IMR-90 (cell line): ENCODE results near the gene CDC40. TPM values are rescaled to one million over a fixed set of nuclear protein-coding genes. Genes with fewer than 3 reads are reported as not detected.

Experiments
- ATAC-seq: fragments of 200-7000 bp; cut with Tn5 transposase; 2 replicates; pipeline ENCODE4 v1.9.1; 2020; ENCODE audit warnings: low read depth, mild to moderate bottlenecking, moderate library complexity
- BruUV-seq: library from RNA; stranded (reverse); fragments of 400-500 nt; replicated peaks from 2 replicates; lab custom pipeline; 2021; lab: Mats Ljungman, UMichigan
- CTCF ChIA-PET: fragments of 300-600 bp; formaldehyde crosslinking; extraction: SDS; loops from one replicate; lab custom pipeline; 2021; ENCODE audit warnings: antibody characterized with exemption; lab: Yijun Ruan, JAX
- POLR2A ChIA-PET: fragments of 300-600 bp; sonication (Branson Sonifier 250); formaldehyde crosslinking; loops from one replicate; lab custom pipeline; 2022; ENCODE audit warnings: antibody characterized with exemption; ENCODE audit not compliant: unreplicated experiment; lab: Charles Lee
- DNase-seq: peaks from one replicate; pipeline ENCODE4 v3.0.0; 2013
- H2AFZ ChIP-seq: replicated peaks from 2 replicates; pipeline ENCODE3; 2013; ENCODE audit warnings: low read length, mild to moderate bottlenecking; ENCODE audit not compliant: poor library complexity
- H2AK5ac ChIP-seq: 2 replicates; pipeline ENCODE4 v1.6.1; 2013; ENCODE audit warnings: low read depth, low read length, inconsistent platforms
- H2AK9ac ChIP-seq: replicated peaks from 2 replicates; pipeline ENCODE3; 2013; ENCODE audit warnings: mild to moderate bottlenecking, low read depth, low read length, moderate library complexity; ENCODE audit not compliant: poor library complexity
- H2BK120ac ChIP-seq: 2 replicates; pipeline ENCODE4 v1.6.1; 2013; ENCODE audit warnings: low read depth, low read length, inconsistent platforms
- H2BK15ac ChIP-seq: 3 replicates; pipeline ENCODE4 v1.6.1; 2013; ENCODE audit warnings: low read depth, low read length, inconsistent platforms
- H2BK20ac ChIP-seq: 2 replicates; pipeline ENCODE4 v1.6.1; 2013; ENCODE audit warnings: low read depth, mild to moderate bottlenecking, inconsistent platforms, low read length, moderate library complexity
- H2BK5ac ChIP-seq: 2 replicates; pipeline ENCODE4 v1.6.1; 2013; ENCODE audit warnings: mild to moderate bottlenecking, low read depth, low read length, inconsistent platforms; ENCODE audit not compliant: poor library complexity, severe bottlenecking
- H3K14ac ChIP-seq: replicated peaks from 2 replicates; pipeline ENCODE4 v1.6.1; 2013; ENCODE audit warnings: low read depth, low read length, inconsistent platforms
- H3K18ac ChIP-seq: 2 replicates; pipeline ENCODE4 v1.6.1; 2013; ENCODE audit warnings: low read depth, low read length, control low read depth
- H3K23ac ChIP-seq: 2 replicates; pipeline ENCODE4 v1.6.1; 2013; ENCODE audit warnings: low read depth, low read length, inconsistent platforms
- H3K27ac ChIP-seq: 2 replicates; pipeline ENCODE4 v1.5.1; 2013; ENCODE audit warnings: mild to moderate bottlenecking, control low read depth, low read length; ENCODE audit not compliant: insufficient read depth
- H3K27me3 ChIP-seq: 2 replicates; pipeline ENCODE4 v1.6.1; 2013; ENCODE audit warnings: low read length; ENCODE audit not compliant: control insufficient read depth, insufficient read depth
- H3K36me3 ChIP-seq: 2 replicates; pipeline ENCODE4 v1.6.1; 2013; ENCODE audit warnings: low read length, mixed read lengths; ENCODE audit not compliant: control insufficient read depth, insufficient read depth
- H3K4ac ChIP-seq: 2 replicates; pipeline ENCODE4 v1.6.1; 2013; ENCODE audit warnings: low read depth, low read length, inconsistent platforms
- H3K4me1 ChIP-seq: 2 replicates; pipeline ENCODE4 v1.6.1; 2013; ENCODE audit warnings: low read length, mixed read lengths; ENCODE audit not compliant: control insufficient read depth, insufficient read depth
- H3K4me2 ChIP-seq: 2 replicates; pipeline ENCODE4 v1.6.1; 2013; ENCODE audit warnings: low read depth, mild to moderate bottlenecking, control low read depth, low read length, moderate library complexity
- H3K4me3 ChIP-seq: 2 replicates; pipeline ENCODE4 v1.5.1; 2013; ENCODE audit warnings: low read depth, mild to moderate bottlenecking, control low read depth, low read length, moderate library complexity; ENCODE audit not compliant: insufficient read depth
- H3K56ac ChIP-seq: 2 replicates; pipeline ENCODE4 v1.6.1; 2013; ENCODE audit warnings: low read length, inconsistent platforms; ENCODE audit not compliant: insufficient read depth; ENCODE audit errors: extremely low read depth
- H3K79me1 ChIP-seq, 2 experiments: 2 replicates each; pipeline ENCODE4 v1.6.1; 2013; ENCODE audit warnings: low read length in 2 of 2, inconsistent platforms in 1 of 2, low read depth in 1 of 2
- H3K9ac ChIP-seq: 2 replicates; pipeline ENCODE4 v1.6.1; 2013; ENCODE audit warnings: low read depth, low read length, control low read depth
- H3K9me1 ChIP-seq: 2 replicates; pipeline ENCODE4 v1.6.1; 2013; ENCODE audit warnings: low read length, inconsistent platforms; ENCODE audit not compliant: insufficient read depth
- H3K9me3 ChIP-seq: 2 replicates; pipeline ENCODE4 v1.6.1; 2013; ENCODE audit warnings: low read length; ENCODE audit not compliant: control insufficient read depth, insufficient read depth
- H4K20me1 ChIP-seq: 2 replicates; pipeline ENCODE4 v1.6.1; 2013; ENCODE audit warnings: low read length, inconsistent platforms; ENCODE audit not compliant: insufficient read depth
- H4K5ac ChIP-seq: 2 replicates; pipeline ENCODE4 v1.6.1; 2013; ENCODE audit warnings: mild to moderate bottlenecking, low read depth, low read length, control low read depth
- H4K8ac ChIP-seq, 2 experiments: 2 replicates each; pipeline ENCODE4 v1.6.1; 2013; ENCODE audit warnings: low read depth in 2 of 2, low read length in 2 of 2, control low read depth in 1 of 2, inconsistent platforms in 1 of 2
- H4K91ac ChIP-seq: 2 replicates; pipeline ENCODE4 v1.6.1; 2013; ENCODE audit warnings: low read depth, low read length, inconsistent platforms; ENCODE audit not compliant: insufficient read depth
- CEBPB ChIP-seq: IDR thresholded peaks from 2 replicates; pipeline ENCODE4 v1.6.1; 2012; ENCODE audit warnings: low read depth, low read length, improper control_type of control experiment
- CHD1 ChIP-seq: IDR thresholded peaks from 2 replicates; pipeline ENCODE4 v1.6.1; 2012; ENCODE audit warnings: low read depth, low read length, improper control_type of control experiment
- FOS ChIP-seq: fragments of 150-350 bp; IDR thresholded peaks from 2 replicates; pipeline ENCODE4 v1.6.1; 2016; ENCODE audit warnings: low read depth, low read length
- MAFK ChIP-seq: IDR thresholded peaks from 2 replicates; pipeline ENCODE4 v1.6.1; 2012; ENCODE audit warnings: low read depth, low read length, improper control_type of control experiment
- MAZ ChIP-seq: IDR thresholded peaks from 2 replicates; pipeline ENCODE4 v1.6.1; 2012; ENCODE audit warnings: low read depth, mild to moderate bottlenecking, low read length, improper control_type of control experiment, moderate library complexity, borderline replicate concordance
- MXI1 ChIP-seq: IDR thresholded peaks from 2 replicates; pipeline ENCODE4 v1.6.1; 2012; ENCODE audit warnings: low read depth, mild to moderate bottlenecking, low read length, moderate library complexity, borderline replicate concordance
- NFE2L2 ChIP-seq: fragments of 150-350 bp; IDR thresholded peaks from 2 replicates; pipeline ENCODE4 v1.6.1; 2016; ENCODE audit warnings: low read depth, mild to moderate bottlenecking, low read length
- POLR2A ChIP-seq: IDR thresholded peaks from 2 replicates; pipeline ENCODE4 v1.6.1; 2012; ENCODE audit warnings: mild to moderate bottlenecking, low read depth, low read length
- RCOR1 ChIP-seq: IDR thresholded peaks from 2 replicates; pipeline ENCODE4 v1.6.1; 2012; ENCODE audit warnings: mild to moderate bottlenecking, low read length, improper control_type of control experiment; ENCODE audit not compliant: insufficient replicate concordance
- WGBS, 2 experiments: methylation state at CpG; one replicate each; pipeline versions ENCODE4 v1.1.5 to v1.1.7; 2013; ENCODE audit warnings: missing lambda C conversion rate in 2 of 2; ENCODE audit not compliant: insufficient read length in 1 of 2; ENCODE audit errors: extremely low coverage in 2 of 2; 5-methylcytosine and 5-hydroxymethylcytosine counted together
- dilution Hi-C: fragments of 300-500 bp; cut with HindIII; formaldehyde crosslinking; loops from one replicate; pipeline ENCODE4 v1.14.3; 2018; ENCODE audit warnings: low sequenced_read_pairs; ENCODE audit not compliant: unreplicated experiment
- in situ Hi-C: fragments of 300-500 bp; cut with MboI; formaldehyde crosslinking; loops from 3 replicates; pipeline ENCODE4 v1.14.3; 2019; ENCODE audit warnings: low sequenced_read_pairs, inconsistent platforms, mixed read lengths
- intact Hi-C: fragments of 100-400 bp; cut with micrococcal nuclease; formaldehyde crosslinking; loops from 2 replicates; pipeline ENCODE4 v1.10.0; 2022
- polyA plus RNA-seq, 3 experiments: library from polyadenylated mRNA; depleted of rRNA; stranded (reverse); fragments of >200 nt; gene quantifications; 2 replicates each; pipeline ENCODE4 v1.2.3, GENCODE V29; 2012; ENCODE audit warnings: low replicate concordance in 1 of 3
- total RNA-seq: library from RNA; depleted of rRNA; stranded (reverse); fragments of >200 nt; gene quantifications from 2 replicates; pipeline ENCODE4 v1.2.3, GENCODE V29; 2012
- TF ChIP-seq, protein P1 (sequence below): fragments of 150-350 bp; IDR thresholded peaks from 2 replicates; pipeline ENCODE4 v1.6.1; 2017; ENCODE audit warnings: mild to moderate bottlenecking, antibody characterized with exemption, low read length, low read depth
- TF ChIP-seq, protein P2 (sequence below): fragments of 150-350 bp; IDR thresholded peaks from 2 replicates; pipeline ENCODE4 v1.6.1; 2016; ENCODE audit warnings: low read depth, mild to moderate bottlenecking, low read length, moderate library complexity, borderline replicate concordance
- TF ChIP-seq, protein P3 (sequence below): conservative IDR thresholded peaks from 2 replicates; pipeline ENCODE4 v1.5.1; 2012; ENCODE audit warnings: mild to moderate bottlenecking, low read depth, low read length, improper control_type of control experiment

CDC40 gene
- total and polyA plus RNA-seq, 2 of the 4 experiments (the other 2 are of a cell fraction) = 7.0 to 16.8 TPM

GRCh38 chr6:110226261-110226660 is 46.0 kb downstream of the CDC40 start:
- no peak overlapping the region for H4K8ac ChIP-seq
- TF ChIP-seq CHD1 = no peak
- TF ChIP-seq POLR2A = no peak
- no peak for TF ChIP-seq FOS
- no peak for TF ChIP-seq MXI1
- TF ChIP-seq, protein P1, sequence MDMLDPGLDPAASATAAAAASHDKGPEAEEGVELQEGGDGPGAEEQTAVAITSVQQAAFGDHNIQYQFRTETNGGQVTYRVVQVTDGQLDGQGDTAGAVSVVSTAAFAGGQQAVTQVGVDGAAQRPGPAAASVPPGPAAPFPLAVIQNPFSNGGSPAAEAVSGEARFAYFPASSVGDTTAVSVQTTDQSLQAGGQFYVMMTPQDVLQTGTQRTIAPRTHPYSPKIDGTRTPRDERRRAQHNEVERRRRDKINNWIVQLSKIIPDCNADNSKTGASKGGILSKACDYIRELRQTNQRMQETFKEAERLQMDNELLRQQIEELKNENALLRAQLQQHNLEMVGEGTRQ = no peak
- TF ChIP-seq, protein P2, sequence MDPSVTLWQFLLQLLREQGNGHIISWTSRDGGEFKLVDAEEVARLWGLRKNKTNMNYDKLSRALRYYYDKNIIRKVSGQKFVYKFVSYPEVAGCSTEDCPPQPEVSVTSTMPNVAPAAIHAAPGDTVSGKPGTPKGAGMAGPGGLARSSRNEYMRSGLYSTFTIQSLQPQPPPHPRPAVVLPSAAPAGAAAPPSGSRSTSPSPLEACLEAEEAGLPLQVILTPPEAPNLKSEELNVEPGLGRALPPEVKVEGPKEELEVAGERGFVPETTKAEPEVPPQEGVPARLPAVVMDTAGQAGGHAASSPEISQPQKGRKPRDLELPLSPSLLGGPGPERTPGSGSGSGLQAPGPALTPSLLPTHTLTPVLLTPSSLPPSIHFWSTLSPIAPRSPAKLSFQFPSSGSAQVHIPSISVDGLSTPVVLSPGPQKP = no peak
- TF ChIP-seq CEBPB = no peak
- no peak for TF ChIP-seq MAFK
- TF ChIP-seq, protein P3, sequence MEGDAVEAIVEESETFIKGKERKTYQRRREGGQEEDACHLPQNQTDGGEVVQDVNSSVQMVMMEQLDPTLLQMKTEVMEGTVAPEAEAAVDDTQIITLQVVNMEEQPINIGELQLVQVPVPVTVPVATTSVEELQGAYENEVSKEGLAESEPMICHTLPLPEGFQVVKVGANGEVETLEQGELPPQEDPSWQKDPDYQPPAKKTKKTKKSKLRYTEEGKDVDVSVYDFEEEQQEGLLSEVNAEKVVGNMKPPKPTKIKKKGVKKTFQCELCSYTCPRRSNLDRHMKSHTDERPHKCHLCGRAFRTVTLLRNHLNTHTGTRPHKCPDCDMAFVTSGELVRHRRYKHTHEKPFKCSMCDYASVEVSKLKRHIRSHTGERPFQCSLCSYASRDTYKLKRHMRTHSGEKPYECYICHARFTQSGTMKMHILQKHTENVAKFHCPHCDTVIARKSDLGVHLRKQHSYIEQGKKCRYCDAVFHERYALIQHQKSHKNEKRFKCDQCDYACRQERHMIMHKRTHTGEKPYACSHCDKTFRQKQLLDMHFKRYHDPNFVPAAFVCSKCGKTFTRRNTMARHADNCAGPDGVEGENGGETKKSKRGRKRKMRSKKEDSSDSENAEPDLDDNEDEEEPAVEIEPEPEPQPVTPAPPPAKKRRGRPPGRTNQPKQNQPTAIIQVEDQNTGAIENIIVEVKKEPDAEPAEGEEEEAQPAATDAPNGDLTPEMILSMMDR = no peak
- no peak for TF ChIP-seq MAZ
- no peak for TF ChIP-seq RCOR1
- TF ChIP-seq NFE2L2 = no peak
- WGBS, 2 experiments = no CpG with 5 or more reads among the region's 1 CpG
- ChIA-PET CTCF (no interaction called here), POLR2A (no interaction called here)
- H3K27me3 ChIP-seq = no peaks in the 10 kb centered on the region
- dilution Hi-C loops = no loop called here
- H3K18ac ChIP-seq = no peak overlapping the region
- no peak overlapping the region for H2BK5ac ChIP-seq
- H4K20me1 ChIP-seq = no peaks in the 10 kb centered on the region
- H3K4me1 ChIP-seq = peaks cover 3% of the 10 kb centered on the region
- H3K56ac ChIP-seq = no peak overlapping the region
- H4K5ac ChIP-seq = no peak overlapping the region
- in situ Hi-C loops = no loop called here
- no peak overlapping the region for H3K14ac ChIP-seq
- no peak overlapping the region for H3K27ac ChIP-seq
- no peaks in the 10 kb centered on the region for H3K79me1 ChIP-seq
- no peaks in the 10 kb centered on the region for H3K9me3 ChIP-seq
- no peak overlapping the region for H3K4me2 ChIP-seq
- H2BK120ac ChIP-seq = no peak overlapping the region
- peaks cover 10% of the 10 kb centered on the region for H3K36me3 ChIP-seq
- no peak overlapping the region for H2BK20ac ChIP-seq
- H2AK9ac ChIP-seq = no peak overlapping the region
- BruUV-seq = no TSS peak
- no peak overlapping the region for H3K4me3 ChIP-seq
- no peak overlapping the region for H2AFZ ChIP-seq
- ATAC-seq (no peak), DNase-seq (no peak)
- H3K4ac ChIP-seq = no peak overlapping the region
- no peak overlapping the region for H2BK15ac ChIP-seq
- no peak overlapping the region for H4K91ac ChIP-seq
- no peak overlapping the region for H3K9ac ChIP-seq
- H3K9me1 ChIP-seq = peaks cover 2% of the 10 kb centered on the region; the same call in 1 of the 2 replicates
- H3K23ac ChIP-seq = no peak overlapping the region
- intact Hi-C loops = no loop called here
- no peak overlapping the region for H2AK5ac ChIP-seq
